HEK293 (cell line): ENCODE data around the gene CORO2B.

Experiments
- CTCF ChIA-PET: fragments of 350-600 bp; formaldehyde crosslinking; extraction: SDS; loops from one replicate; lab custom pipeline; 2021; ENCODE audit warnings: antibody characterized with exemption; lab: Yijun Ruan, JAX
- POLR2A ChIA-PET: fragments of 300-600 bp; formaldehyde crosslinking; extraction: SDS; loops from one replicate; lab custom pipeline; 2020; ENCODE audit warnings: antibody characterized with exemption, inconsistent platforms; lab: Yijun Ruan, JAX
- H3K27ac ChIP-seq: fragments of 200-500 bp; sonication (Bioruptor generic); 2 replicates; pipeline ENCODE4 v1.5.1; 2014; ENCODE audit warnings: low read depth, low read length, control low read depth, inconsistent platforms; ENCODE audit errors: extremely low read depth
- H3K36me3 ChIP-seq, 2 experiments: fragments of 200-500 bp in 1 of 2; sonication (Bioruptor generic) in 1 of 2; 1 replicate in 1 of 2; 2 replicates in 1 of 2; pipeline ENCODE4 v1.5.1; 2014 to 2017; ENCODE audit warnings: inconsistent platforms in 2 of 2, low read length in 2 of 2; ENCODE audit not compliant: control insufficient read depth in 2 of 2, insufficient read depth in 1 of 2
- H3K4me1 ChIP-seq: fragments of 200-500 bp; sonication (Bioruptor generic); 2 replicates; pipeline ENCODE4 v1.5.1; 2014; ENCODE audit warnings: mild to moderate bottlenecking, low read length, inconsistent platforms; ENCODE audit not compliant: control insufficient read depth, insufficient read depth
- H3K4me3 ChIP-seq: 2 replicates; pipeline ENCODE4 v1.5.1; 2011; ENCODE audit warnings: low read depth, mild to moderate bottlenecking, control low read depth, low read length, moderate library complexity
- H3K9me3 ChIP-seq: fragments of 200-500 bp; sonication (Bioruptor generic); 2 replicates; pipeline ENCODE4 v1.5.1; 2014; ENCODE audit warnings: low read depth, low read length, inconsistent platforms; ENCODE audit not compliant: control insufficient read depth, insufficient read depth
- GLIS1 ChIP-seq: fragments of 450-650 bp; formaldehyde crosslinking; IDR thresholded peaks from 2 replicates; pipeline ENCODE4 v1.5.1; 2016; ENCODE audit warnings: missing biosample characterization, missing genetic modification characterization
- OSR2 ChIP-seq: fragments of 450-650 bp; formaldehyde crosslinking; IDR thresholded peaks from 2 replicates; pipeline ENCODE4 v1.5.1; 2016; ENCODE audit warnings: missing biosample characterization, missing genetic modification characterization
- SCRT1 ChIP-seq: fragments of 450-650 bp; formaldehyde crosslinking; IDR thresholded peaks from 2 replicates; pipeline ENCODE4 v1.5.1; 2016; ENCODE audit warnings: missing biosample characterization, missing genetic modification characterization, borderline replicate concordance
- WT1 ChIP-seq: fragments of 450-650 bp; formaldehyde crosslinking; IDR thresholded peaks from 2 replicates; pipeline ENCODE4 v1.5.1; 2016; ENCODE audit warnings: missing biosample characterization, missing genetic modification characterization
- YY2 ChIP-seq: fragments of 450-650 bp; formaldehyde crosslinking; IDR thresholded peaks from 2 replicates; pipeline ENCODE4 v1.5.1; 2016; ENCODE audit warnings: missing biosample characterization, missing genetic modification characterization
- ZBTB7A ChIP-seq: fragments of 450-650 bp; formaldehyde crosslinking; IDR thresholded peaks from 2 replicates; pipeline ENCODE4 v1.5.1; 2016; ENCODE audit warnings: low read depth, missing biosample characterization, missing genetic modification characterization
- ZNF157 ChIP-seq: fragments of 450-650 bp; formaldehyde crosslinking; IDR thresholded peaks from 2 replicates; pipeline ENCODE4 v1.5.1; 2016; ENCODE audit warnings: missing biosample characterization, missing genetic modification characterization
- ZNF174 ChIP-seq: fragments of 450-650 bp; formaldehyde crosslinking; IDR thresholded peaks from 2 replicates; pipeline ENCODE4 v1.5.0; 2017; ENCODE audit warnings: missing biosample characterization, mild to moderate bottlenecking, missing genetic modification characterization
- ZNF274 ChIP-seq, 2 experiments: fragments of 200-500 bp in 1 of 2; fragments of 450-650 bp in 1 of 2; sonication (Bioruptor generic) in 1 of 2; formaldehyde crosslinking in 1 of 2; IDR thresholded peaks; 2 replicates each; pipeline versions ENCODE4 v1.5.1 to v1.6.1; 2014 to 2016; ENCODE audit warnings: borderline replicate concordance in 1 of 2, inconsistent platforms in 1 of 2, low read length in 1 of 2, missing biosample characterization in 1 of 2, missing genetic modification characterization in 1 of 2
- ZNF366 ChIP-seq: fragments of 450-650 bp; formaldehyde crosslinking; conservative IDR thresholded peaks from 2 replicates; pipeline ENCODE4 v1.5.1; 2016; ENCODE audit warnings: missing biosample characterization, missing genetic modification characterization
- ZNF510 ChIP-seq: fragments of 450-650 bp; formaldehyde crosslinking; IDR thresholded peaks from 2 replicates; pipeline ENCODE4 v1.5.1; 2018; ENCODE audit warnings: mild to moderate bottlenecking, missing genetic modification characterization, missing biosample characterization; ENCODE audit not compliant: insufficient replicate concordance
- ZNF555 ChIP-seq: fragments of 450-650 bp; formaldehyde crosslinking; conservative IDR thresholded peaks from 2 replicates; pipeline ENCODE4 v1.5.1; 2017; ENCODE audit warnings: missing biosample characterization, mild to moderate bottlenecking, missing genetic modification characterization, inconsistent platforms
- ZNF624 ChIP-seq: fragments of 450-650 bp; formaldehyde crosslinking; IDR thresholded peaks from 2 replicates; pipeline ENCODE4 v1.5.1; 2017; ENCODE audit warnings: missing biosample characterization, missing genetic modification characterization
- ZNF670 ChIP-seq: fragments of 450-650 bp; formaldehyde crosslinking; IDR thresholded peaks from 2 replicates; pipeline ENCODE4 v1.5.1; 2016; ENCODE audit warnings: missing biosample characterization, missing genetic modification characterization, low read depth
- ZNF791 ChIP-seq: fragments of 450-650 bp; formaldehyde crosslinking; IDR thresholded peaks from 2 replicates; pipeline ENCODE4 v1.5.1; 2016; ENCODE audit warnings: missing biosample characterization, missing genetic modification characterization
- ZNF843 ChIP-seq: fragments of 450-650 bp; formaldehyde crosslinking; IDR thresholded peaks from 2 replicates; pipeline ENCODE4 v1.5.1; 2016; ENCODE audit warnings: missing biosample characterization, missing genetic modification characterization
- ZSCAN16 ChIP-seq: fragments of 450-650 bp; formaldehyde crosslinking; IDR thresholded peaks from 2 replicates; pipeline ENCODE4 v1.5.1; 2016; ENCODE audit warnings: missing biosample characterization, missing genetic modification characterization
- TF ChIP-seq, protein P1 (sequence below): fragments of 450-650 bp; formaldehyde crosslinking; IDR thresholded peaks from 2 replicates; pipeline ENCODE4 v1.5.1; 2016; ENCODE audit warnings: missing biosample characterization, missing genetic modification characterization, low read depth
- TF ChIP-seq, protein P2 (sequence below): fragments of 450-650 bp; formaldehyde crosslinking; IDR thresholded peaks from 2 replicates; pipeline ENCODE4 v1.5.1; 2016; ENCODE audit warnings: missing biosample characterization, missing genetic modification characterization
- TF ChIP-seq, protein P3 (sequence below): fragments of 450-650 bp; IDR thresholded peaks from 2 replicates; pipeline ENCODE4 v1.5.1; 2018; ENCODE audit warnings: missing biosample characterization, missing genetic modification characterization
- TF ChIP-seq, protein P4 (sequence below): fragments of 450-650 bp; formaldehyde crosslinking; IDR thresholded peaks from 2 replicates; pipeline ENCODE4 v1.5.1; 2016; ENCODE audit warnings: missing biosample characterization, missing genetic modification characterization
- TF ChIP-seq, protein P5 (sequence below): fragments of 450-650 bp; formaldehyde crosslinking; IDR thresholded peaks from 2 replicates; pipeline ENCODE4 v1.5.1; 2016; ENCODE audit warnings: missing biosample characterization, missing genetic modification characterization

The CORO2B gene

DNA sequence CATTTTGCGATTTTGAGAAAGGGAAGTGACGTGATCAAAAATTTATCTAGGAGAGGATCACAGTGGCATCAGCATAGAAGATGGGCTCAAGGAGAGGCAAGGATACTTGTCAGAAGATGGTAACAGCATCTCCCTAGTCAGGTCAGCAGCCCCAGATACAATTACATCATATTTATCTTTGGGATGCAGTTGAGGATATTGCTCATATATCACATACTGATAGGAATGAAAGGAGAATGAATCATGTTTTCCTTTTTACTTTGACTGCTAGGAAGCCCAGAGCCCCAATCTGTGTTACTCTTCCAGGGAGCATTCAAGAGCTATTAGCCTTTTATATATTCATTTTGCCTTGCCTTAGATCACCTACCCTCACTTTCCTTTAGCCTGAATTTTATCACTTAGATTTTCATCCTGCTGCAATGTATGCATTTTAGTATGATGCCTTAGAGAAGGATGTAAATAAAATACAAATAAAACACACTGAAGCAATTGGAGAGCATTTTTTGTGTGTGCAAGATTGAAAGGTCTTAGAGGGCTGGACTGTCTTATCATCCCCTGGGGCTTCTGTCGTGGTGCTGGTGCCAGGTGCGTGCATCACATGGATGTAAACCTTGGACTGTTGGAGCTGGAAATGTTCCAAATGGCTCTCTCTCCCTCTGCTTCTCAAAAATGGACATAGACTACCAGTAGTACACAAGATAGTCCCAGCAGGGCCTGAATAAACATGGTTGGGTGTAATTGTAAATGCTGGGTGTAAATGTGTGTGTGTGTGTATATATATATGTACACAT is 40.3 kb downstream of the CORO2B start:
- TF ChIP-seq ZNF624 (0 out of 2 replicates have a peak, but pooled peaks have one; percentile 56), ZNF174 (tag by site-specific recombination) (no peak), YY2 (tag by site-specific recombination) (no peak), OSR2 (tag by site-specific recombination) (0 out of 2 replicates have a peak, but pooled peaks have one; percentile 12), GLIS1 (tag by site-specific recombination) (0 out of 2 replicates have a peak, but pooled peaks have one; percentile 6)
- TF ChIP-seq, protein P1, sequence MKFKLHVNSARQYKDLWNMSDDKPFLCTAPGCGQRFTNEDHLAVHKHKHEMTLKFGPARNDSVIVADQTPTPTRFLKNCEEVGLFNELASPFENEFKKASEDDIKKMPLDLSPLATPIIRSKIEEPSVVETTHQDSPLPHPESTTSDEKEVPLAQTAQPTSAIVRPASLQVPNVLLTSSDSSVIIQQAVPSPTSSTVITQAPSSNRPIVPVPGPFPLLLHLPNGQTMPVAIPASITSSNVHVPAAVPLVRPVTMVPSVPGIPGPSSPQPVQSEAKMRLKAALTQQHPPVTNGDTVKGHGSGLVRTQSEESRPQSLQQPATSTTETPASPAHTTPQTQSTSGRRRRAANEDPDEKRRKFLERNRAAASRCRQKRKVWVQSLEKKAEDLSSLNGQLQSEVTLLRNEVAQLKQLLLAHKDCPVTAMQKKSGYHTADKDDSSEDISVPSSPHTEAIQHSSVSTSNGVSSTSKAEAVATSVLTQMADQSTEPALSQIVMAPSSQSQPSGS (tag by site-specific recombination) = peak; percentile 75
- no peaks in the 10 kb centered on the region for H3K36me3 ChIP-seq
- H3K4me1 ChIP-seq = peaks cover 16% of the 10 kb centered on the region
- CTCF ChIA-PET = no interaction called here
- no peaks in the 10 kb centered on the region for H3K9me3 ChIP-seq
- H3K4me3 ChIP-seq = no peak overlapping the region
- POLR2A ChIA-PET = no interaction called here
- H3K27ac ChIP-seq = no peak overlapping the region

DNA sequence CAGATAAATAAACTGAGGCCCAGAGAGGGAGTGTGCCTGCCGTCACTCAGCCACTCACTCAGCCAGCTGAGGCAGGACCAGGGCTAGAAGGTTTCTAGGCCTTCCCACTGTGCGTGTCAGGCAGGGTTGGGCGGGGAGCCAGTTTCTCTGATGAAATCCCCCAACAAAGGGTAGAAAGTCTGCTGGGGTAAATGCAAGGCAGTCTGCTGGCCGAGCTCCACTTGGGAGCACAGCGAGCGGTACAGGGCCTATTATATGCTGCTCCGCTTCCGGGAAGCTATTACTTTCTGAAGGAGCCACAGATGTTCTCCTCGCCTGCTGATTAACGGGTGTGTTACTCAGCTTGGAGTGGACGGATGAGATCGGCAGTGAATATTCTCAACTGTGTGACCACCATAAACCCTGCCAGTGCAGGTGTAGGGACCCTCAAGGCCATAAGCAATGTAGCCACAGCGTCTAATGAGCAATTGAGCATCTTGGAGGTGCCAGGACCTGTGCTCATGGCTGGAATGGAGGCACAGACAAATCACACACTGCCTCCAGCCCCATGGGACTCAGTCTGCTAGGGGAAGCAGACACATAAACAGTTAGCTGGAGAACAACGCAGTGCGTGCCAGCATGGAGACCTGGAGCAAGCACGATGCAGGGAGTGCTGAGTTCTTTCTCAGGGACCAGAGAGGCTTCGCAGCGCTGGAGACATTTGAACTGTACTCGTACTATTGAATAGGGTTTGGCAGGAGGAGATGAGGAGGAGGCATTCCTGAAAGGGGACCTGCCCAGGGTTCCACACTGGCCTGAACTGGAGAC is 42.1 kb downstream of the CORO2B start:
- Histone ChIP-seq H3K4me1 (peaks cover 16% of the 10 kb centered on the region), H3K9me3 (no peaks in the 10 kb centered on the region), H3K27ac (peak overlapping the region; percentile 65), H3K4me3 (no peak overlapping the region), H3K36me3 (no peaks in the 10 kb centered on the region)
- ChIA-PET CTCF (interaction anchor here (0.7 to 1.4 kb wide), 4 partner anchors 10 to 247 kb away, joined by 4 to 8 read pairs (median 4); no protein-coding TSS in a partner anchor), POLR2A (no interaction called here)
- TF ChIP-seq, protein P2, sequence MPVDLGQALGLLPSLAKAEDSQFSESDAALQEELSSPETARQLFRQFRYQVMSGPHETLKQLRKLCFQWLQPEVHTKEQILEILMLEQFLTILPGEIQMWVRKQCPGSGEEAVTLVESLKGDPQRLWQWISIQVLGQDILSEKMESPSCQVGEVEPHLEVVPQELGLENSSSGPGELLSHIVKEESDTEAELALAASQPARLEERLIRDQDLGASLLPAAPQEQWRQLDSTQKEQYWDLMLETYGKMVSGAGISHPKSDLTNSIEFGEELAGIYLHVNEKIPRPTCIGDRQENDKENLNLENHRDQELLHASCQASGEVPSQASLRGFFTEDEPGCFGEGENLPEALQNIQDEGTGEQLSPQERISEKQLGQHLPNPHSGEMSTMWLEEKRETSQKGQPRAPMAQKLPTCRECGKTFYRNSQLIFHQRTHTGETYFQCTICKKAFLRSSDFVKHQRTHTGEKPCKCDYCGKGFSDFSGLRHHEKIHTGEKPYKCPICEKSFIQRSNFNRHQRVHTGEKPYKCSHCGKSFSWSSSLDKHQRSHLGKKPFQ (tag by site-specific recombination) = no peak; the same call in 1 of the 2 replicates
- TF ChIP-seq ZBTB7A (tag by site-specific recombination) = no peak
- TF ChIP-seq, protein P3, sequence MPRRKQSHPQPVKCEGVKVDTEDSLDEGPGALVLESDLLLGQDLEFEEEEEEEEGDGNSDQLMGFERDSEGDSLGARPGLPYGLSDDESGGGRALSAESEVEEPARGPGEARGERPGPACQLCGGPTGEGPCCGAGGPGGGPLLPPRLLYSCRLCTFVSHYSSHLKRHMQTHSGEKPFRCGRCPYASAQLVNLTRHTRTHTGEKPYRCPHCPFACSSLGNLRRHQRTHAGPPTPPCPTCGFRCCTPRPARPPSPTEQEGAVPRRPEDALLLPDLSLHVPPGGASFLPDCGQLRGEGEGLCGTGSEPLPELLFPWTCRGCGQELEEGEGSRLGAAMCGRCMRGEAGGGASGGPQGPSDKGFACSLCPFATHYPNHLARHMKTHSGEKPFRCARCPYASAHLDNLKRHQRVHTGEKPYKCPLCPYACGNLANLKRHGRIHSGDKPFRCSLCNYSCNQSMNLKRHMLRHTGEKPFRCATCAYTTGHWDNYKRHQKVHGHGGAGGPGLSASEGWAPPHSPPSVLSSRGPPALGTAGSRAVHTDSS = no peak
- TF ChIP-seq ZNF843 (tag by site-specific recombination) = 0 out of 2 replicates have a peak, but pooled peaks have one; percentile 69
- TF ChIP-seq WT1 (tag by site-specific recombination) = no peak
- no peak for TF ChIP-seq ZNF555 (tag by site-specific recombination)
- TF ChIP-seq, protein P4, sequence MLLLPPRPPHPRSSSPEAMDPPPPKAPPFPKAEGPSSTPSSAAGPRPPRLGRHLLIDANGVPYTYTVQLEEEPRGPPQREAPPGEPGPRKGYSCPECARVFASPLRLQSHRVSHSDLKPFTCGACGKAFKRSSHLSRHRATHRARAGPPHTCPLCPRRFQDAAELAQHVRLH (tag by site-specific recombination) = peak; percentile 68
- TF ChIP-seq SCRT1 (tag by site-specific recombination) = no peak
- TF ChIP-seq ZNF157 = no peak
- no peak for TF ChIP-seq ZNF510
- TF ChIP-seq ZNF274 (IDR thresholded peaks at IDR 0.05; ENCODE audit: low read length) = no peak
- no peak for TF ChIP-seq ZNF274 (tag by site-specific recombination; IDR thresholded peaks at IDR 0.05; ENCODE audit: borderline replicate concordance)
- TF ChIP-seq ZNF624 = no peak
- no peak for TF ChIP-seq ZSCAN16 (tag by site-specific recombination)
- TF ChIP-seq, protein P5, sequence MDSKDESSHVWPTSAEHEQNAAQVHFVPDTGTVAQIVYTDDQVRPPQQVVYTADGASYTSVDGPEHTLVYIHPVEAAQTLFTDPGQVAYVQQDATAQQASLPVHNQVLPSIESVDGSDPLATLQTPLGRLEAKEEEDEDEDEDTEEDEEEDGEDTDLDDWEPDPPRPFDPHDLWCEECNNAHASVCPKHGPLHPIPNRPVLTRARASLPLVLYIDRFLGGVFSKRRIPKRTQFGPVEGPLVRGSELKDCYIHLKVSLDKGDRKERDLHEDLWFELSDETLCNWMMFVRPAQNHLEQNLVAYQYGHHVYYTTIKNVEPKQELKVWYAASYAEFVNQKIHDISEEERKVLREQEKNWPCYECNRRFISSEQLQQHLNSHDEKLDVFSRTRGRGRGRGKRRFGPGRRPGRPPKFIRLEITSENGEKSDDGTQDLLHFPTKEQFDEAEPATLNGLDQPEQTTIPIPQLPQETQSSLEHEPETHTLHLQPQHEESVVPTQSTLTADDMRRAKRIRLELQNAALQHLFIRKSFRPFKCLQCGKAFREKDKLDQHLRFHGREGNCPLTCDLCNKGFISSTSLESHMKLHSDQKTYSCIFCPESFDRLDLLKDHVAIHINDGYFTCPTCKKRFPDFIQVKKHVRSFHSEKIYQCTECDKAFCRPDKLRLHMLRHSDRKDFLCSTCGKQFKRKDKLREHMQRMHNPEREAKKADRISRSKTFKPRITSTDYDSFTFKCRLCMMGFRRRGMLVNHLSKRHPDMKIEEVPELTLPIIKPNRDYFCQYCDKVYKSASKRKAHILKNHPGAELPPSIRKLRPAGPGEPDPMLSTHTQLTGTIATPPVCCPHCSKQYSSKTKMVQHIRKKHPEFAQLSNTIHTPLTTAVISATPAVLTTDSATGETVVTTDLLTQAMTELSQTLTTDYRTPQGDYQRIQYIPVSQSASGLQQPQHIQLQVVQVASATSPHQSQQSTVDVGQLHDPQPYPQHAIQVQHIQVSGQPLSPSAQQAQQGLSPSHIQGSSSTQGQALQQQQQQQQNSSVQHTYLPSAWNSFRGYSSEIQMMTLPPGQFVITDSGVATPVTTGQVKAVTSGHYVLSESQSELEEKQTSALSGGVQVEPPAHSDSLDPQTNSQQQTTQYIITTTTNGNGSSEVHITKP (tag by site-specific recombination) = peak; percentile 92
- no peak for TF ChIP-seq ZNF791 (tag by site-specific recombination)
- no peak for TF ChIP-seq ZNF366
- no peak for TF ChIP-seq ZNF670 (tag by site-specific recombination)
